Upper lobe of right lung (tissue), 1 donor: ENCODE measurements around the gene C1QL2. TPM values are rescaled to one million over a fixed set of nuclear protein-coding genes. Genes with fewer than 3 reads are reported as not detected.

ENCODE experiments used
- ATAC-seq: fragments of 200-7000 bp; cut with Tn5 transposase; one replicate; pipeline ENCODE4 v1.9.1; 2020; ENCODE audit warnings: mild to moderate bottlenecking, moderate library complexity
- DNase-seq: peaks from one replicate; pipeline ENCODE4 v3.0.0-alpha.2; 2020
- H3K27ac ChIP-seq: fragments of 200-600 bp; one replicate; pipeline ENCODE4 v1.8.0; 2022
- H3K27me3 ChIP-seq: fragments of 200-600 bp; one replicate; pipeline ENCODE4 v1.8.0; 2022; ENCODE audit warnings: mild to moderate bottlenecking
- H3K36me3 ChIP-seq: fragments of 200-600 bp; one replicate; pipeline ENCODE4 v1.8.0; 2022
- H3K4me1 ChIP-seq: fragments of 200-600 bp; one replicate; pipeline ENCODE4 v1.8.0; 2022
- H3K4me3 ChIP-seq: fragments of 200-600 bp; one replicate; pipeline ENCODE4 v1.8.0; 2022; ENCODE audit warnings: mild to moderate bottlenecking
- H3K9me3 ChIP-seq: fragments of 200-600 bp; one replicate; pipeline ENCODE4 v1.8.0; 2022
- CTCF ChIP-seq: fragments of 200-600 bp; IDR thresholded peaks from one replicate; pipeline ENCODE4 v1.8.0; 2022; ENCODE audit warnings: antibody characterized with exemption
- intact Hi-C: fragments of 100-400 bp; cut with DNase I; formaldehyde crosslinking; loops from one replicate; pipeline ENCODE4 v1.11.0; 2022
- total RNA-seq: library from RNA; stranded (reverse); fragmentation: NEBNext Ultra II Directional; extraction: Animal tissue kit (Norgen Biotek cat#: 25700); gene quantifications from one replicate; pipeline ENCODE4 v1.2.1, GENCODE V29; 2021
- donor health status: DM: no; HTN: yes; CAD: no; lungs with severe emphysema.

Gene C1QL2
- total RNA-seq, 1 donor from 2014 or later = not detected

GRCh38 chr2:119202610-119203310 lies 44.2 kb upstream of the C1QL2 start:
- H3K4me3 ChIP-seq = no peak overlapping the region
- TF ChIP-seq CTCF = no peak
- intact Hi-C loops = no loop called here
- no peaks in the 10 kb centered on the region for H3K27me3 ChIP-seq
- H3K27ac ChIP-seq = no peak overlapping the region
- no peak for ATAC-seq
- DNase-seq = no peak
- no peaks in the 10 kb centered on the region for H3K9me3 ChIP-seq
- no peaks in the 10 kb centered on the region for H3K36me3 ChIP-seq
- peaks cover 8% of the 10 kb centered on the region for H3K4me1 ChIP-seq

GRCh38 chr2:119201815-119202214 lies 43.3 kb upstream of the C1QL2 start:
- TF ChIP-seq CTCF = no peak
- Histone ChIP-seq H3K4me3 (no peak overlapping the region), H3K36me3 (no peaks in the 10 kb centered on the region), H3K9me3 (no peaks in the 10 kb centered on the region), H3K27ac (no peak overlapping the region), H3K4me1 (peaks cover 8% of the 10 kb centered on the region), H3K27me3 (no peaks in the 10 kb centered on the region)
- intact Hi-C loops = no loop called here
- no peak for DNase-seq
- no peak for ATAC-seq

GRCh38 chr2:119198240-119198840 lies 39.8 kb upstream of the C1QL2 start:
- TF ChIP-seq CTCF = no peak
- Histone ChIP-seq H3K27me3 (no peaks in the 10 kb centered on the region), H3K4me3 (no peak overlapping the region), H3K36me3 (no peaks in the 10 kb centered on the region), H3K4me1 (peaks cover 8% of the 10 kb centered on the region), H3K9me3 (no peaks in the 10 kb centered on the region), H3K27ac (peak overlapping the region; percentile 26)
- intact Hi-C loops = no loop called here
- no peak for DNase-seq
- ATAC-seq = peak; percentile 49

- DNase-seq = no peak
- Histone ChIP-seq H3K4me3 (no peak overlapping the region), H3K4me1 (peaks cover 8% of the 10 kb centered on the region), H3K27ac (peak overlapping the region; percentile 26), H3K36me3 (no peaks in the 10 kb centered on the region), H3K9me3 (no peaks in the 10 kb centered on the region), H3K27me3 (no peaks in the 10 kb centered on the region)
- peak; percentile 23 for ATAC-seq
- intact Hi-C loops = no loop called here
- no peak for TF ChIP-seq CTCF
These were observed 39.1 kb upstream of the C1QL2 start for GRCh38 chr2:119197529-119198239.

GRCh38 chr2:119197126-119197405 lies 38.5 kb upstream of the C1QL2 start:
- TF ChIP-seq CTCF = no peak
- intact Hi-C loops = no loop called here
- Histone ChIP-seq H3K27ac (no peak overlapping the region), H3K4me3 (no peak overlapping the region), H3K36me3 (no peaks in the 10 kb centered on the region), H3K9me3 (no peaks in the 10 kb centered on the region), H3K27me3 (no peaks in the 10 kb centered on the region), H3K4me1 (peaks cover 8% of the 10 kb centered on the region)
- ATAC-seq (no peak), DNase-seq (no peak)
